Upper lobe of left lung (tissue), 4 donors: ENCODE results near the gene NSUN4.

Source experiments
- CTCF ChIP-seq, 6 experiments: fragments of 450-650 bp in 4 of 6; fragments of 200-600 bp in 2 of 6; sonication (generic) in 2 of 6; IDR thresholded peaks; one replicate each; pipeline ENCODE4 v1.5.1; 2016 to 2019; ENCODE audit warnings: antibody characterized with exemption in 6 of 6
- EP300 ChIP-seq, 4 donors: sonication (generic); formaldehyde crosslinking; IDR thresholded peaks; one replicate each; pipeline ENCODE4 v1.5.1; 2017; ENCODE audit warnings: antibody characterized with exemption in 4 of 4, control low read depth in 2 of 4
- POLR2A ChIP-seq, 4 donors: fragments of 450-650 bp; IDR thresholded peaks; one replicate each; pipeline ENCODE4 v1.5.1; 2016 to 2017; ENCODE audit warnings: antibody characterized with exemption in 4 of 4, mild to moderate bottlenecking in 2 of 4
- POLR2AphosphoS5 ChIP-seq, 2 donors: sonication (generic); formaldehyde crosslinking; IDR thresholded peaks; one replicate each; pipeline ENCODE4 v1.5.1; 2017; ENCODE audit warnings: antibody characterized with exemption in 2 of 2

GRCh38 chr1:46364612-46365011 is 24.0 kb downstream of the NSUN4 start:
- TF ChIP-seq CTCF (IDR thresholded peaks at IDR 0.05): no peak
- TF ChIP-seq POLR2A (IDR thresholded peaks at IDR 0.05): no peak
- no peak for TF ChIP-seq POLR2AphosphoS5 (IDR thresholded peaks at IDR 0.05)
- no peak for TF ChIP-seq EP300 (IDR thresholded peaks at IDR 0.05)
